Erythroblast (primary cell): Measurements from ENCODE around the gene USP17L30.
"Not testable (repeated sequence)": the region's sequence is repeated elsewhere in the genome, so short reads cannot be mapped to it uniquely, and the experiment has no call there.

ENCODE experiments used
- GATA1 ChIP-seq: IDR thresholded peaks from 2 replicates; pipeline ENCODE4 v1.6.1; 2011; ENCODE audit warnings: low read depth, mild to moderate bottlenecking, control low read depth, low read length, moderate library complexity
- POLR2A ChIP-seq: IDR thresholded peaks from 2 replicates; pipeline ENCODE4 v1.6.1; 2011; ENCODE audit warnings: mild to moderate bottlenecking, low read length

DNA sequence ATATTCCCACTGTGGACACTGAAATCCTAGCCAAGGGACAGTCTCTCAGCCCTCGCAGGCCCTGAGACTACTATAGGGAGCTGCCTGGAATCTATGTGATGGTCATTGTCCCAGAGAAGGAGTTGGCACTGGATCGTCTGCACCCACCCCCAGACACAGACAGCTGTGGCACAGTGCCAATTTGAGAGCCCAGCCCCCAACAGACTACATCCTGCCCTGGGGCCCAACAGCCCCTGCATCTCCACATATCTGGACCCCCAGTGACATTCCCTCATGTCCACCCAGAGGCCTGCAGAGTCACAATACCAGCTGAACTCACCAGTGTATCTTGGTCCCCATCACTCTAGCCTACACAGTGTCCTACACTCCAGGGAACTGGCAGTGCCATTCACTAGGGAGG is 42.8 kb downstream of the USP17L30 start:
- not testable (repeated sequence) for TF ChIP-seq POLR2A, GATA1
